Effector memory CD8-positive, alpha-beta T cell (primary cell): ENCODE results near the gene ZNF227.
"Not testable (repeated sequence)": the region's sequence is repeated elsewhere in the genome, so short reads cannot be mapped to it uniquely, and the experiment has no call there.

Experiments
- ATAC-seq: fragments of 150-1000 bp; cut with Tn5 transposase; replicated peaks from 2 replicates; pipeline ENCODE4 v1.10.0; 2021; ENCODE audit warnings: mild to moderate bottlenecking, moderate library complexity
- DNase-seq, 3 experiments: peaks; one replicate each; pipeline ENCODE4 v3.0.0; 2021
- H3K27ac Mint-ChIP-seq, 2 donors: one replicate each; pipeline ENCODE4 v1.8.0; 2022; ENCODE audit warnings: mild to moderate bottlenecking in 2 of 2, mixed read lengths in 2 of 2, moderate library complexity in 2 of 2
- H3K27me3 Mint-ChIP-seq, 2 donors: one replicate each; pipeline ENCODE4 v1.8.0; 2022; ENCODE audit warnings: mixed read lengths in 2 of 2
- H3K36me3 Mint-ChIP-seq: one replicate; pipeline ENCODE4 v1.8.0; 2022; ENCODE audit warnings: mild to moderate bottlenecking, moderate library complexity, mixed read lengths; ENCODE audit not compliant: insufficient read depth
- H3K4me1 Mint-ChIP-seq, 2 donors: one replicate each; pipeline ENCODE4 v1.8.0; 2022; ENCODE audit warnings: low read depth in 2 of 2, mixed read lengths in 2 of 2
- H3K4me3 Mint-ChIP-seq, 2 donors: one replicate each; pipeline ENCODE4 v1.8.0; 2022; ENCODE audit warnings: mild to moderate bottlenecking in 2 of 2, mixed read lengths in 2 of 2, moderate library complexity in 2 of 2
- H3K9me3 Mint-ChIP-seq, 2 donors: one replicate each; pipeline ENCODE4 v1.8.0; 2022; ENCODE audit warnings: mixed read lengths in 2 of 2
- total RNA-seq, 9 experiments: gene quantifications; one replicate each; lab custom pipeline; 2026; lab: John Stamatoyannopoulos, UW

Gene ZNF227
- 10.1 to 61.3 (median 34.4) reads per million in 9 experiments for total RNA-seq

DNA sequence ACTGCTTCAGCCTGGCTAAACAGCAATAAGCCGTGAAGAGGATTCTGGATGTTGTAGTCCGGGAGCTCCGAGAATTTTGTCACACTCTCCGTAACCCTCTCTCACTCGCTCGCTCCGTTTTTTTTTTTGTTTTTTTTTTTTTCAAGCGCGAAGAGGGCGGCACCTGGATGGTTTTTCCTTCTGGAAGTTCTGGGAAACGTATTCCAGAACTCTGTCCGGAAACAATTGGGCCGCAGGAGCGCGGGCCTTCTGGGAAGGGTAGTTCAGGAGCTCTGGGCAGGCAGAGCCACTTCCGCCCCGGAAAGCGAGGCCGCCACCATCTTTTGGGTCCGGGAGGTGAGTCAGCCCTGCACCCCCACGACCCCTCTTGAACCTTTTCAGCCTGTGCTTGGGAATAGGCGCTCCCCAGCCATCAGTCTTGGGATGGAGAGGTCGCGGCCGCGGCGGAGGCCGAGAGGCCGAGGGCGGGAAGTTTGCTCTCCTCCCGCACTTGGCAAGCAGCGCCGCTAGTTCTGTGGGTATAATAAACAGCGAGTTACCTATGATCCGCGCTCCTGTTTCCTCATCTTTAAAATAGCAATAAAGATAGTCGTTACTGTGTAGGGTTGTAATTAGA, at the start of gene ZNF227:
Gene ZNF227 (plus strand): TSS at position 283 of the 616 bp plus-strand sequence. CDS start 5,261 bp downstream, outside the sequence.
- Mint-ChIP-seq H3K9me3 (peaks cover under 1 to 1% of the 10 kb centered on the region in 2 donors), H3K4me3 (peak within 1 kb of the TSS; percentile 96 to 97), H3K36me3 (peaks cover 23% of the 10 kb centered on the region)

GRCh38 chr19:44163789-44164188, 48.5 kb upstream of the ZNF227 start:
- H3K4me3 Mint-ChIP-seq, result no peak overlapping the region
- peaks cover 31% of the 10 kb centered on the region for H3K36me3 Mint-ChIP-seq
- no peak overlapping the region for H3K27ac Mint-ChIP-seq
- ATAC-seq (no peak), DNase-seq (no peak)
- no peaks in the 10 kb centered on the region for H3K27me3 Mint-ChIP-seq
- peaks cover 13 to 21% of the 10 kb centered on the region in 2 donors for H3K4me1 Mint-ChIP-seq
- H3K9me3 Mint-ChIP-seq, result peaks cover 9 to 12% of the 10 kb centered on the region in 2 donors

More for the DNA sequence above, at the start of gene ZNF227:
- H3K27ac Mint-ChIP-seq, result peak within 1 kb of the TSS; percentile 90 to 96
- DNase-seq (peak; percentile 62 to 66 (median 63)), ATAC-seq (peak; percentile 97)
- H3K27me3 Mint-ChIP-seq, result no peaks in the 10 kb centered on the region
- H3K4me1 Mint-ChIP-seq, result peaks cover 15 to 26% of the 10 kb centered on the region in 2 donors

DNA sequence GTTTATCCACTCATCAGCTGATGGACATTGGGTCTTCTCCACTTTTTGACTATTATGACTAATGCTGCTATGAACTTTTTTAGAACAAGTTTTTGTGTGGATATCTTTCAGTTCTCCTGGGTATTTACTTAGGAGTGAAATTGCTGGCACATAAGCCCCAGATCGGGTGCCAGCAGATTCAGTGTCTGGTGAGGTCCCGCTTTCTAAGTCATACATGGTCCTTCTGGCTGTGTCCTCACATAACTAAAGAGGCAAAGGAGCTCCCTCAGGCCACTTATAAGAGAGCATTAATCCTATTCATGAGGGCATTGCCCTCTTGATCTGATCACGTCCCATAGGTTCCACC, 48.0 kb upstream of the ZNF227 start:
- peaks cover 13 to 21% of the 10 kb centered on the region in 2 donors for H3K4me1 Mint-ChIP-seq
- peak overlapping the region; percentile 96 to 99 for H3K27ac Mint-ChIP-seq
- peaks cover 36% of the 10 kb centered on the region for H3K36me3 Mint-ChIP-seq
- peaks cover 9 to 12% of the 10 kb centered on the region in 2 donors for H3K9me3 Mint-ChIP-seq
- DNase-seq (no peak), ATAC-seq (no peak)
- peak overlapping the region; percentile 87 to 99 for H3K4me3 Mint-ChIP-seq
- no peaks in the 10 kb centered on the region for H3K27me3 Mint-ChIP-seq

DNA sequence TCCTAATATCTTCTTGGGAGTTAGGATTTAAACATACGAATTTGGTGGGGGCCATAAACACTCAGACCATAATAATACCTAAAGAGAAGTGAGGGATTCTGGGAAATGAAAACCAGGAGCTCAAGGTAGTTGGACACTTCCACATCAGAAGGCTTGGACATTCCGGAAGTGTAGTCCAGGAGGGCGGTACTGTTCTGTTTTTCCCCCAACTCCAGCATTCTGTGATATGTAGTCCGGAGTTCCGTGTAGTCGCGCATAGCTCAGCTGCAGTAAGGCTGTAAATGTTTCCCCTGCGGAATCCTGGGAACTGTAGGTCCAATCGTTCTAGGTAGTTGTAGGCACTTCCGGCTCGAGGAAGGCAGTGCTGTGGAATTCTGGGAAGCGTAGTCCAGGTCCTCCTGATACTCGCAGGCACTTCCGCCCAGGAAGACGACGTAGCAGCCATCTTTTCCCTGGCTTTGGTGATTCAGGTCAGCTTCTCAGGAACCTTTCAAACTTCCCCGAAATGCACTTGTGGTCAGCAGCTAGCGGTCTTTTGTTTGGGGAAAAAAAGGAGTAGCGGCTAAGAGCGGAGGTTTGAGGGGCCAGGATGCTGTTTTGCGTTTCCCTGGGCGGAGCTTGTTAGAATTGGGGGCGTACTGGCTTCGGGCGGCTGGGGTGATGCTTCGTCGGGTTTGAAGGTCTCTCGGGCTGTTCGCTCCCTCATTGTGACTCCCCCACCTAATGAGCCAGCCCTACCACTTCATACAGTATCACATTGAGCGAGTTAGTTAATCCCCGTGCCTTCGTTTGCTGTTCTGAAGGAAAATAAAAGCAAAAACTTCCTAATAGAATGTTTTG, 47.4 kb upstream of the ZNF227 start, which contains the start of gene ZNF226:
Gene ZNF226 (plus strand): TSS at position 428 of the 840 bp plus-strand sequence. CDS start 4,981 bp downstream, outside the sequence.
- peak; percentile 94 for ATAC-seq
- H3K27ac Mint-ChIP-seq, result peak within 1 kb of the TSS; percentile 96 to 99
- DNase-seq, result peak; percentile 66 to 70 (median 70)
- no peaks in the 10 kb centered on the region for H3K27me3 Mint-ChIP-seq
- peaks cover 9 to 12% of the 10 kb centered on the region in 2 donors for H3K9me3 Mint-ChIP-seq
- H3K4me3 Mint-ChIP-seq, result peak within 1 kb of the TSS; percentile 87 to 99
- H3K4me1 Mint-ChIP-seq, result peaks cover 13 to 21% of the 10 kb centered on the region in 2 donors
- H3K36me3 Mint-ChIP-seq, result peaks cover 42% of the 10 kb centered on the region

GRCh38 chr19:44170660-44171059, 41.7 kb upstream of the ZNF227 start:
- not testable (repeated sequence) for H3K27me3 Mint-ChIP-seq

GRCh38 chr19:44176590-44176989, 35.7 kb upstream of the ZNF227 start:
- Mint-ChIP-seq H3K27me3 (no peaks in the 10 kb centered on the region), H3K4me1 (no peaks in the 10 kb centered on the region), H3K9me3 (peaks cover 28 to 30% of the 10 kb centered on the region in 2 donors), H3K36me3 (peaks cover 51% of the 10 kb centered on the region), H3K4me3 (no peak overlapping the region), H3K27ac (no peak overlapping the region)
- ATAC-seq (no peak), DNase-seq (no peak)

More at GRCh38 chr19:44170660-44171059, 41.7 kb upstream of the ZNF227 start:
- H3K4me3 Mint-ChIP-seq, ATAC-seq, DNase-seq, H3K27ac Mint-ChIP-seq: not testable (repeated sequence)
- H3K36me3 Mint-ChIP-seq, result peaks cover 91% of the 10 kb centered on the region
- peaks cover 4 to 19% of the 10 kb centered on the region in 2 donors for H3K4me1 Mint-ChIP-seq
- peaks cover 13 to 20% of the 10 kb centered on the region in 2 donors for H3K9me3 Mint-ChIP-seq

- H3K27me3 Mint-ChIP-seq, result no peaks in the 10 kb centered on the region
- no peak overlapping the region for H3K4me3 Mint-ChIP-seq
- DNase-seq, result no peak
- H3K4me1 Mint-ChIP-seq, result no peaks in the 10 kb centered on the region
- peaks cover 7% of the 10 kb centered on the region for H3K36me3 Mint-ChIP-seq
- H3K27ac Mint-ChIP-seq, result no peak overlapping the region
- no peak for ATAC-seq
- H3K9me3 Mint-ChIP-seq, result peaks cover 18 to 22% of the 10 kb centered on the region in 2 donors
These were observed 31.4 kb upstream of the ZNF227 start for GRCh38 chr19:44180968-44181367.

DNA sequence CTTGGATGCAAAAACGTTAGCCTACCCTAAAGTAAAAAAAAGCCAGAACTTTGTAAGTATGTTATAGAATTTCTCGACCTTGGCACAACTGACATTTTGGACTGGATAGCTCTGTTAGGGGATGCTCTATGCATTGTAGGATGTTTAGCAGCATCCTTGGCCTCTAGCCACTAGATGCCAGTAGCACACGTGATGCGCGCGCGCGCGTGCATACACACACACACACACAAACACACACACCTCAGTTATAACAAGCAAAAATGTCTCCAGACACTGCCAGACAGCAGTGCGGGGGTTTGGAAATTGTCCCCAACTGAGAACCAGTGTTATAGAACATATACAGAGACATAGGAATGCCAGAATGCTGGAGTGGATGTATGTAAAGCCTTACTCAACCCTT, 30.2 kb upstream of the ZNF227 start:
- no peak for DNase-seq
- ATAC-seq, result no peak
- Mint-ChIP-seq H3K36me3 (no peaks in the 10 kb centered on the region), H3K9me3 (peaks cover 10 to 11% of the 10 kb centered on the region in 2 donors), H3K4me3 (no peak overlapping the region), H3K4me1 (no peaks in the 10 kb centered on the region), H3K27ac (no peak overlapping the region), H3K27me3 (no peaks in the 10 kb centered on the region)

DNA sequence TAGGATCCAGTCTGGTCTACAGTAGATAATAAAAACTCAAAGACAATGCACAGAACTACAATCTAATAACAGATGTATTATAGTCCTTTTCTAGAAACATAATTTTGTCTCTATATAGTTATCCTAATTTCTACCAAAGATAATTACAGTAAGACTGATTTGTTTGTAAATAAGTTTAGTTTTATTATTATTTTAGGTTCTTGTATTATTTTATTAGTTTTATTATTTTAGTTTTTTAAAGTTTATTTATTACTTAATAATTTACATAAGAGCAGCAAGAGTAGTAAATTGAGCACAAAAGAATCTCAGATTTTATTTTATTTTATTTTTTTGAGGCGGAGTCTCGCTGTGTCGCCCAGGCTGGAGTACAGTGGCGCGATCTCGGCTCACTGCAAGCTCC, 22.3 kb upstream of the ZNF227 start:
- H3K27me3 Mint-ChIP-seq, result peaks cover 0 to 12% of the 10 kb centered on the region in 2 donors
- DNase-seq (no peak), ATAC-seq (no peak)
- peaks cover 15 to 16% of the 10 kb centered on the region in 2 donors for H3K9me3 Mint-ChIP-seq
- no peak overlapping the region for H3K4me3 Mint-ChIP-seq
- H3K4me1 Mint-ChIP-seq, result no peaks in the 10 kb centered on the region
- no peaks in the 10 kb centered on the region for H3K36me3 Mint-ChIP-seq
- no peak overlapping the region for H3K27ac Mint-ChIP-seq

DNA sequence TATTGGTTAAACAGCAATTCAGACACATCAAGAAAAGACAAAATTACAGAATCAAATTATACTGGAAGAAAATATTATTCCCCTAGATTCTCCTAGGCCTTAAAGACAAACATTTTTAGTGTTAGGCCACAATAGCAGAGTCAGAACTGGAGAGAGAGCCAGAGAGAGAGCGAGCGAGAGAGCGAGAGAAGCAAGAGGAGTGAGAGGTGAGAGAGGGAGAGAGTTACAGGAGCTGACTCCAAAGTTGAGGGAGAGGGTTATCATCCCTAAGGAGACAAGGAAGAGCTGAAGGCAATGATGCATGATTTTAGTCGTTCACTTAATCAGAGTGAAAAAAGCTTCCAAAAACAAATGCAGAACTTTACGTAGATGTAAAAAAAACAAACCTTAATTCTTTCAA, 20.2 kb upstream of the ZNF227 start:
- H3K4me3 Mint-ChIP-seq, result no peak overlapping the region
- no peak for DNase-seq
- peaks cover 10 to 16% of the 10 kb centered on the region in 2 donors for H3K9me3 Mint-ChIP-seq

GRCh38 chr19:44196772-44197171, 15.6 kb upstream of the ZNF227 start:
- Mint-ChIP-seq H3K4me3 (no peak overlapping the region), H3K9me3 (peaks cover 6 to 7% of the 10 kb centered on the region in 2 donors), H3K27me3 (peaks cover 0 to 7% of the 10 kb centered on the region in 2 donors), H3K36me3 (no peaks in the 10 kb centered on the region), H3K4me1 (no peaks in the 10 kb centered on the region), H3K27ac (no peak overlapping the region)
- DNase-seq (no peak), ATAC-seq (no peak)

More for the DNA sequence above, 20.2 kb upstream of the ZNF227 start:
- Mint-ChIP-seq H3K36me3 (no peaks in the 10 kb centered on the region), H3K4me1 (no peaks in the 10 kb centered on the region), H3K27me3 (peaks cover 0 to 12% of the 10 kb centered on the region in 2 donors), H3K27ac (no peak overlapping the region)
- no peak for ATAC-seq

- H3K9me3 Mint-ChIP-seq, result peaks cover 6 to 13% of the 10 kb centered on the region in 2 donors
These were observed 9.9 kb upstream of the ZNF227 start for GRCh38 chr19:44202470-44202869.

DNA sequence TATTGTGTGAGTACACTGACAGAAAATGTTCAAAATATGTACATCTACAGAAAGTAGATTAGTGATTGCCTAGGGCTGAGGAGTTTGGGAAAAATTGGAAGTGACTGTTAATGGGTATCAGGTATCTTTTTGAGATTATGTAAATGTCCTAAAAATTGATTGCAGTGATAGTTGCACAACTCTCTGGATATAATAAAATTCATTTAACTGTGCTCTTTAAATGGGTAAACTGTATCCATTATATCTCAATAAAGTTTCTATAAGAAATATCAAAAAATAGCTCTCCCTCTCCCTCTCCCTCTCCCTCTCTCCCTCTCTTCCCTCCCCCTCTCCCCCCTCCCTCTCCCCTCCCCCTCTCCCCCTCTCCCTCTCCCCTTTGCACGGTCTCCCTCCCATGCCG, 9.4 kb upstream of the ZNF227 start:
- Mint-ChIP-seq H3K27ac (no peak overlapping the region), H3K4me3 (no peak overlapping the region), H3K4me1 (peaks cover 8 to 9% of the 10 kb centered on the region in 2 donors), H3K9me3 (peaks cover 6 to 14% of the 10 kb centered on the region in 2 donors), H3K36me3 (no peaks in the 10 kb centered on the region), H3K27me3 (peaks cover 14 to 20% of the 10 kb centered on the region in 2 donors)
- no peak for ATAC-seq
- no peak for DNase-seq

More at GRCh38 chr19:44202470-44202869, 9.9 kb upstream of the ZNF227 start:
- ATAC-seq (no peak), DNase-seq (no peak)
- peaks cover 4 to 5% of the 10 kb centered on the region in 2 donors for H3K4me1 Mint-ChIP-seq
- H3K27me3 Mint-ChIP-seq, result peaks cover 14 to 20% of the 10 kb centered on the region in 2 donors
- H3K27ac Mint-ChIP-seq, result no peak overlapping the region
- no peaks in the 10 kb centered on the region for H3K36me3 Mint-ChIP-seq
- no peak overlapping the region for H3K4me3 Mint-ChIP-seq
